ENCODE results near the gene KCNC2.

- no peak for TF ChIP-seq CTCF (IDR thresholded peaks at IDR 0.05)
- no peak for TF ChIP-seq ZFX (IDR thresholded peaks at IDR 0.05; ENCODE audit: borderline replicate concordance)
These were observed 189.5 kb downstream of the KCNC2 start for GRCh38 chr12:75020068-75020557.
